GM19035 (cell line): ENCODE results near the gene HTATSF1.

Experiments
- ATAC-seq: cut with Tn5 transposase; IDR thresholded peaks from one replicate; pipeline ENCODE4 v1.9.1; 2021; ENCODE audit not compliant: unreplicated experiment

Gene HTATSF1

GRCh38 chrX:136497556-136498052, at the start of gene HTATSF1:
HTATSF1 (plus strand) TSS chrX:136497592; CDS start chrX:136497685, 93 bp downstream.
- peak; percentile 22 for ATAC-seq

- ATAC-seq = no peak
Observed at GRCh38 chrX:136447968-136448367, 49.4 kb upstream of the HTATSF1 start.

- no peak for ATAC-seq
Observed at GRCh38 chrX:136450050-136450830, 47.2 kb upstream of the HTATSF1 start.

- ATAC-seq = no peak
Observed at GRCh38 chrX:136452614-136453013, 44.8 kb upstream of the HTATSF1 start.

- no peak for ATAC-seq
Observed at GRCh38 chrX:136453114-136453513, 44.3 kb upstream of the HTATSF1 start.

GRCh38 chrX:136453771-136454170, 43.6 kb upstream of the HTATSF1 start:
- ATAC-seq = no peak

- no peak for ATAC-seq
Observed at GRCh38 chrX:136456133-136456532, 41.3 kb upstream of the HTATSF1 start.

- no peak for ATAC-seq
Observed at GRCh38 chrX:136457303-136457917, 40.0 kb upstream of the HTATSF1 start.

- ATAC-seq = no peak
Observed at GRCh38 chrX:136464589-136464988, 32.8 kb upstream of the HTATSF1 start.

- no peak for ATAC-seq
Observed at GRCh38 chrX:136467303-136467702, 30.1 kb upstream of the HTATSF1 start.

GRCh38 chrX:136468391-136469103, 28.8 kb upstream of the HTATSF1 start:
- no peak for ATAC-seq

- ATAC-seq = no peak
Observed at GRCh38 chrX:136473663-136474062, 23.7 kb upstream of the HTATSF1 start.

- no peak for ATAC-seq
Observed at GRCh38 chrX:136475236-136475635, 22.2 kb upstream of the HTATSF1 start.

- no peak for ATAC-seq
Observed at GRCh38 chrX:136476501-136476900, 20.9 kb upstream of the HTATSF1 start.

- ATAC-seq = no peak
Observed at GRCh38 chrX:136477026-136477425, 20.4 kb upstream of the HTATSF1 start.

GRCh38 chrX:136480383-136480782, 17.0 kb upstream of the HTATSF1 start:
- ATAC-seq = no peak

GRCh38 chrX:136487647-136488046, 9.7 kb upstream of the HTATSF1 start, which contains the start of gene BRS3:
BRS3 (plus strand) TSS chrX:136487947; CDS start chrX:136488115, 168 bp downstream.
- no peak for ATAC-seq

GRCh38 chrX:136488706-136489105, 8.7 kb upstream of the HTATSF1 start:
- ATAC-seq = no peak

GRCh38 chrX:136491832-136492231, 5.6 kb upstream of the HTATSF1 start:
- no peak for ATAC-seq

- ATAC-seq = no peak
Observed at GRCh38 chrX:136493011-136493410, 4.4 kb upstream of the HTATSF1 start.

- ATAC-seq = no peak
Observed at GRCh38 chrX:136495043-136495442, 2.3 kb upstream of the HTATSF1 start.
